GM12891 (cell line): ENCODE results near the gene LEFTY1.

Experiments
- PAX5 ChIP-seq: IDR thresholded peaks from 2 replicates; pipeline ENCODE4 v1.6.1; 2011; ENCODE audit warnings: low read length, moderate library complexity, mild to moderate bottlenecking; ENCODE audit not compliant: insufficient read depth, severe bottlenecking
- POLR2A ChIP-seq: IDR thresholded peaks from 2 replicates; pipeline ENCODE4 v1.6.1; 2011; ENCODE audit warnings: low read depth, low read length, control low read depth
- POLR2AphosphoS5 ChIP-seq: IDR thresholded peaks from 2 replicates; pipeline ENCODE4 v1.6.1; 2011; ENCODE audit warnings: low read depth, low read length, control low read depth
- TAF1 ChIP-seq: IDR thresholded peaks from 2 replicates; pipeline ENCODE4 v1.6.1; 2011; ENCODE audit warnings: low read depth, low read length, control low read depth

GRCh38 chr1:225907341-225907740 lies 18.4 kb upstream of the LEFTY1 start:
- no peak for TF ChIP-seq POLR2A
- TF ChIP-seq POLR2AphosphoS5: no peak
- no peak for TF ChIP-seq TAF1
- TF ChIP-seq PAX5: no peak
